Left ventricle myocardium superior (tissue), 1 donor: Measurements from ENCODE around the gene RGL1. TPM values are rescaled to one million over a fixed set of nuclear protein-coding genes. Genes with fewer than 3 reads are reported as not detected.

Experiments
- ATAC-seq: fragments of 200-7000 bp; cut with Tn5 transposase; one replicate; pipeline ENCODE4 v1.9.1; 2020; ENCODE audit warnings: mild to moderate bottlenecking, moderate library complexity
- DNase-seq: peaks from one replicate; pipeline ENCODE4 v3.0.0-alpha.2; 2020
- intact Hi-C: fragments of 100-400 bp; cut with micrococcal nuclease; formaldehyde crosslinking; loops from one replicate; pipeline ENCODE4 v1.11.0; 2022
- total RNA-seq: library from RNA; stranded (reverse); fragmentation: NEBNext Ultra II Directional; extraction: Animal tissue kit (Norgen Biotek cat#: 25700); gene quantifications from one replicate; pipeline ENCODE4 v1.2.1, GENCODE V29; 2021
- donor health status: DM: no; HTN: yes; CAD: no; lungs with severe emphysema.

The RGL1 gene
- total RNA-seq, 1 donor from 2014 or later = 18.5 TPM

- DNase-seq (peak; percentile 92), ATAC-seq (peak; percentile 89)
- intact Hi-C loops = no loop called here
These were observed 127.5 kb downstream of the RGL1 start for GRCh38 chr1:183932412-183932811.

GRCh38 chr1:183933528-183934179 is 128.7 kb downstream of the RGL1 start:
- no peak for ATAC-seq
- no peak for DNase-seq
- intact Hi-C loops = no loop called here

- intact Hi-C loops = no loop called here
- DNase-seq = no peak
- no peak for ATAC-seq
These were observed 129.4 kb downstream of the RGL1 start for GRCh38 chr1:183934314-183934713.

DNA sequence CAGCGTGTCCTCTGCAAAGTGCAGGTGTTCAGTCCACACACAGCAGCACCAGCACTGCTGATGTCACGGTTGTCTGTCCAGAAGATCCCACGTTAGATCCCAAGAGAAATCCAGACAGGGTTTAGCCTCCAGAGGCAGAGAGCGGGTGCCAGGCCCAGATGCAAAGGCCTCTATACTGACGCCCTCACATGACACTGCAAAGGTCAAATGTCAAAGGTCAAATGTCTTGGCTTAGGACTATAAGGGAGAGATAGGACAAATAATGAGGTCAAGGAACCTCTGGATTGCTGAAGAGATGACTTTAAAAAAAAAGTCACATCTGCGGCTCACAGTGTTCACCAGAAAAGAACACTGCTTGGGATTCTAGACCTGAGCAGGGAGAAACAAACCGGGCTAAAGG is 131.1 kb downstream of the RGL1 start:
- intact Hi-C loops = no loop called here
- ATAC-seq (no peak), DNase-seq (no peak)

- DNase-seq = no peak
- ATAC-seq = no peak
- intact Hi-C loops = no loop called here
These were observed 131.9 kb downstream of the RGL1 start for GRCh38 chr1:183936791-183937190.

- intact Hi-C loops = no loop called here
- ATAC-seq (no peak), DNase-seq (no peak)
These were observed 132.7 kb downstream of the RGL1 start for GRCh38 chr1:183937611-183938010.

- intact Hi-C loops = no loop called here
- DNase-seq = no peak
- peak; percentile 49 for ATAC-seq
These were observed 136.1 kb downstream of the RGL1 start for GRCh38 chr1:183941001-183941400.

DNA sequence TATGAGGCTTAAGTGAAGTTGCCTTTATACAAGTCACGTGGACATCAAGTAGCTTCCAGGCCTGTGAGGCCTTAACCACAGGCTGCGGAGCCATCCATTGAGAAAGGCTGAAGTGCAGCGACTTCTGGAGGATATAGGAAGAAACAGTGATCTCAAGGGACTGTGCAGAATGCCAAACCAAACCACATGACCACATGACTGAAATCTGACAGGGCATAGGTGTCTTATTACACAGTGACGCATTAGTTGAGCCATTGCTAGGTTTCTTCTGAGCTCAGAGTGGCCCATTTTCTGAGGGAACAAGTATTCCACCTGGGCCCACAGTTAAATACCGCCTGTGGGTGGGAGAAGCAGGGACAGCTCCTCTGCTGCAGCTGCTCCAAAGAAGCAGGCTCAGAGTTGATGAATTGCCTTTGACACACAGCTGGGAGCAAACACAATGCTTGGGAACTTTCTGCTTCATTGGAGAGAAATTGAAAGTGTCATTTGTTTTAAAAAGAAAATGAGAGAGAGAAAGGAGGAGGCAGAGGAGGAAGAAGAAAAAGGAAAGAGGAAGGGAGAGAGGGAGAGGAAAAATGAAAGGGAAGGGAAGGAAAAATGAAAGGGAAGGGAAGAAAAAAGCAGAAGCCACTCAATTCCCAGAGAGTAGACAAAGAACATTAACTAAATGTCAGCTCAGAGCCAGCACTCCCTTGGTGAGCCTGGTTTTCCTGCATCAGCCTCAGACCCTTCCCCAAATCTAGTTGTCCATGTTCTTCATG is 138.2 kb downstream of the RGL1 start:
- ATAC-seq (peak; percentile 53), DNase-seq (no peak)
- intact Hi-C loops = no loop called here

- ATAC-seq (no peak), DNase-seq (no peak)
- intact Hi-C loops = no loop called here
These were observed 140.8 kb downstream of the RGL1 start for GRCh38 chr1:183945428-183946319.

DNA sequence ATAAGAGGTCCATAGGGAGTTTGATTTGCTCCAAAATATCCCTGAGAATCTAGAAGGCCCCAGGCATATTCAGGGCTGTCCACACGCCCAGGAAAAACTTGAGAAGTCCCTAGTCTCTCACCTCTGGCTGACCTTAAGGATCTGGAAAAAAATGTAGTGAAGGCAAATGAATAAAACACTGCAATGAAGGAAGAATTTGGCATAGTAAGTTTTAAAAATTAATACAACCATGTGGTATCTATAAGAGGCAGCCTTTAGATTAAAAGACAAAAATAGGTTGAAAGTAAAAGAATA is 141.3 kb downstream of the RGL1 start:
- DNase-seq (no peak), ATAC-seq (peak; percentile 71)
- intact Hi-C loops = no loop called here

- DNase-seq (no peak), ATAC-seq (no peak)
- intact Hi-C loops = no loop called here
These were observed 143.1 kb downstream of the RGL1 start for GRCh38 chr1:183947988-183948387.

DNA sequence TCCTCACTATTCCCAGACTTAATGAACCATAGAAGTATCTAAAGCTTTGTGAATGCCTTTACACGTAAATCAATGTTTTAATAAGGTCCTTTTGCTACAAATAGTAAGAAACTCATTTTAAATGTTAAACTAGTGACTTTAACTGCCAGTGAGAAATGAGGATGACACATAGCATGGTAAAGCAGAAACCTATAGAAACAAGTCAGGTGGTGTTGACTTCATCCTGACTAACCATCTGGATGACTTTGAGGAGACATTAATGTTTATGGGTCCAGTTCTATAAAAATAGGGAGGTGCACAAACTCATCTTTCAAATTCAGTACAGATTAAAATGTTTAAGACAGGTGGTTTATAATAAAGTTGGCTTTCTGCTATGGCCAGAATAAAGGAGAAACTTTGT is 147.2 kb downstream of the RGL1 start:
- intact Hi-C loops = no loop called here
- ATAC-seq (no peak), DNase-seq (no peak)

- ATAC-seq (peak; percentile 74), DNase-seq (no peak)
- intact Hi-C loops = no loop called here
These were observed 148.1 kb downstream of the RGL1 start for GRCh38 chr1:183953031-183953430.

- ATAC-seq (no peak), DNase-seq (no peak)
- intact Hi-C loops = no loop called here
These were observed 149.6 kb downstream of the RGL1 start for GRCh38 chr1:183954496-183954895.

DNA sequence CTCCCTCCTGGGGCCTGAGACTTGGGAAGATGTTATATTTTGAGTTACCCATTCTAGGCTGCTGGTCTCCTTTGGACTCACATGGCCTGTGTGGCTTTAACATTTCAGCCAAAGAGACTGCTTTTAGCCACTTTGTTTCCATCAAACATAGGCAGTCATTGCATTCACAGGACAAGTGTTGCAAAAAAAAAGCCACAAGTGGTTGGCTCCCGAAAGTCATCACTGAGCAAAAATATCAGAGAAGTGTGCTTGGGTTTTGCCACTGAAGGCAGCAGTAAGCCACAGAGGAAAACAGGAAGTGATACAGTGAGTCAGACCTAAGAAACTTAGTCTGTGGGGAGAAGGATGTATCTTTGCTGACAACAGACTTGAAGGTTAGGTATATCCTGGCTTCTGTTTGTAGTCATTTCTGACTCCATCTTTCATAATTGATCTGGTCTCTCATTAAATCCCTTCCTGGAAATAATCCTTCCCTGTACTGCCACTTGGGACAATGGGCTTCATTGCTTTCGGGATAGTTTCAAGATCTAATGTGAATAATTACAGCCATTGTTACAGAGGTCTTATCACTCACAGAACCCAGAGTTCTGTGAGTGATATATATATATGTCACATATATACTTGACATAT is 151.8 kb downstream of the RGL1 start:
- ATAC-seq = peak; percentile 63
- no peak for DNase-seq
- intact Hi-C loops = no loop called here

- ATAC-seq (no peak), DNase-seq (no peak)
- intact Hi-C loops = no loop called here
These were observed 152.4 kb downstream of the RGL1 start for GRCh38 chr1:183957216-183957830.

DNA sequence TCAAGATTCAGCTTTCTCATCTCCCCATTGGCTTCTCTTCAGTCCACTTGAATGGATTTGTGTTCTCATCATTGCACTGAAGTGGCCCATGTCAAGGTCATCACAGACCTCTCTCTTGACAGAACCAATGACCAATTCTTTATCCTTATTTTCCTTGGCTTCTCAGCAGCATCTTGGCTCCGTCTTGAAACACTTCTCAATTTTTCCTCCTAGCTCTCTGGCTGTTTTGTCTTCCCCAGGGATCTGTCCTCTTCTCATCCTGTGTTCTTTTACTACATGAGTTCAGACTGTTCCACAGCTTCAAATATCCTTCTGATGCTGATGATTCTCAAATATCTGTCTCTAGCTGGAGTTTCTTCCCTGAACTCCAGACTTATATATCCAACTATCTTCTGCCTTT is 154.0 kb downstream of the RGL1 start:
- DNase-seq (no peak), ATAC-seq (peak; percentile 86)
- intact Hi-C loops = no loop called here

GRCh38 chr1:183961132-183961531 is 156.2 kb downstream of the RGL1 start:
- no peak for ATAC-seq
- intact Hi-C loops = no loop called here
- DNase-seq = no peak

GRCh38 chr1:183962903-183963302 is 158.0 kb downstream of the RGL1 start:
- intact Hi-C loops = no loop called here
- DNase-seq (no peak), ATAC-seq (no peak)
